ENCODE data around the gene GPS2. TPM values are rescaled to one million over a fixed set of nuclear protein-coding genes. Genes with fewer than 3 reads are reported as not detected.

GPS2 gene
- total and polyA plus RNA-seq, 2 donors (not counting 1 experiment from before 2014, with no cell fraction given) = 30.6 to 55.3 TPM

DNA sequence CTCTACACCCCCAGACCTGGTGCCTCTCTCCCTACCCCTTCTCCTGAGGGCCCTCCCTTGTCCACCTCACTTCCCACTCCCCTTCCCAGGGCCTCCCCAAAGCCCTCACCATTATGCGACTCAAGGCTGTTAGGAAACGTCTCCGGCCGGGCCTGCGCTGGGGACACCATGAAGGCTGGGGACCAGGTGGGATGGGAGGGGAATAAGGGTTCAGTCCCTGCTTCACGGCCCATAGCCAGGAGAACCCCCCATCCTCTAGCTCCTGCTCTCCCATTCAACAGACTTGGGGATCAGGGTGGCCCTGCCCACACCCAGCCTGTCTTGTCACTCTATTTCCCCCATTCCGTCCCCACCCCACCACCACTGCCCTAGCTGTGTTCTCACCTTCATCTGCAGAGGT lies 11.9 kb upstream of the GPS2 start:
- Histone ChIP-seq H3K27me3 (ENCODE audit: control insufficient read depth, insufficient read depth, low read length) (peaks cover 3% of the 10 kb centered on the region), H2AFZ (ENCODE audit: low read length) (no peak overlapping the region), H3K9me3 (ENCODE audit: control insufficient read depth, insufficient read depth, low read depth, low read length) (no peaks in the 10 kb centered on the region), H3K4me3 (replicated peaks in 1 of 4; ENCODE audit: control extremely low read depth in 1 of 4, insufficient read depth in 1 of 4, low read depth in 3 of 4, low read length in 4 of 4) (no peak overlapping the region), H4K20me1 (ENCODE audit: control insufficient read depth, extremely low read depth, insufficient read depth, low read length) (no peaks in the 10 kb centered on the region), H3K4me1 (ENCODE audit: control insufficient read depth, extremely low read depth, insufficient read depth, low read length) (no peaks in the 10 kb centered on the region), H3K36me3 (ENCODE audit: control insufficient read depth, insufficient read depth, low read length) (peaks cover 18% of the 10 kb centered on the region), H3K79me2 (ENCODE audit: control insufficient read depth, insufficient read depth, low read length) (peaks cover 6% of the 10 kb centered on the region), H3K27ac (ENCODE audit: insufficient read depth, low read length) (no peak overlapping the region), H3K4me2 (ENCODE audit: extremely low read depth, insufficient read depth, low read length) (no peak overlapping the region), H3K9ac (ENCODE audit: insufficient read depth, low read length) (no peak overlapping the region)
- TF ChIP-seq, protein P1, sequence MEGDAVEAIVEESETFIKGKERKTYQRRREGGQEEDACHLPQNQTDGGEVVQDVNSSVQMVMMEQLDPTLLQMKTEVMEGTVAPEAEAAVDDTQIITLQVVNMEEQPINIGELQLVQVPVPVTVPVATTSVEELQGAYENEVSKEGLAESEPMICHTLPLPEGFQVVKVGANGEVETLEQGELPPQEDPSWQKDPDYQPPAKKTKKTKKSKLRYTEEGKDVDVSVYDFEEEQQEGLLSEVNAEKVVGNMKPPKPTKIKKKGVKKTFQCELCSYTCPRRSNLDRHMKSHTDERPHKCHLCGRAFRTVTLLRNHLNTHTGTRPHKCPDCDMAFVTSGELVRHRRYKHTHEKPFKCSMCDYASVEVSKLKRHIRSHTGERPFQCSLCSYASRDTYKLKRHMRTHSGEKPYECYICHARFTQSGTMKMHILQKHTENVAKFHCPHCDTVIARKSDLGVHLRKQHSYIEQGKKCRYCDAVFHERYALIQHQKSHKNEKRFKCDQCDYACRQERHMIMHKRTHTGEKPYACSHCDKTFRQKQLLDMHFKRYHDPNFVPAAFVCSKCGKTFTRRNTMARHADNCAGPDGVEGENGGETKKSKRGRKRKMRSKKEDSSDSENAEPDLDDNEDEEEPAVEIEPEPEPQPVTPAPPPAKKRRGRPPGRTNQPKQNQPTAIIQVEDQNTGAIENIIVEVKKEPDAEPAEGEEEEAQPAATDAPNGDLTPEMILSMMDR (conservative IDR thresholded peaks at IDR 0.05 in 1 of 2, IDR thresholded peaks at IDR 0.05 in 1 of 2; ENCODE audit: low read depth in 1 of 2, low read length in 2 of 2) = no peak
- no peak for TF ChIP-seq EZH2 (IDR thresholded peaks at IDR 0.05; ENCODE audit: low read length, missing control alignments)
- no peak for DNase-seq (ENCODE audit: low read depth in 2 of 2)

DNA sequence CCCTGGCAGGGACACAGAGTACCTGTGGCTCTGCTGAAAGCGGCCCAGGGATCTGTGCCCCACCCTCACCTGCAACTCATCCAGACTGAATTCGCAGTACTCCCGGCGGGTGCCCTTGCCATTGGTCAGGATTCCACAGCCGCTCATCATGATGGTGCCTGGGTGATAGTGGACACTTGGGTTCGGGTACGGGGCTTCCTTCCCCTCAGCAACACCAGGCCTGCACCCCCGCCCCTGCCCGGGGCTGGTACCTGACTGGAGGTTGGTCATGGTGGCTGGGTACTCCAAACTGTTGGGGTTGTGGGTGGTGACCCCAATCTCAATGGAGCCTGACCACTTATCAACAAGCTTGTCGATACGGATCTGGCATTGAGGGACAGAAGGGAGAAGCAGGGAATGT lies 11.0 kb upstream of the GPS2 start:
- no peaks in the 10 kb centered on the region for H3K4me1 ChIP-seq (ENCODE audit: control insufficient read depth, extremely low read depth, insufficient read depth, low read length)
- no peaks in the 10 kb centered on the region for H3K27me3 ChIP-seq (ENCODE audit: control insufficient read depth, insufficient read depth, low read length)
- no peak for TF ChIP-seq EZH2 (IDR thresholded peaks at IDR 0.05; ENCODE audit: low read length, missing control alignments)
- TF ChIP-seq, protein P1 (conservative IDR thresholded peaks at IDR 0.05 in 1 of 2, IDR thresholded peaks at IDR 0.05 in 1 of 2; ENCODE audit: low read depth in 1 of 2, low read length in 2 of 2) = no peak
- no peak overlapping the region for H3K4me3 ChIP-seq (replicated peaks in 1 of 4; ENCODE audit: control extremely low read depth in 1 of 4, insufficient read depth in 1 of 4, low read depth in 3 of 4, low read length in 4 of 4)
- H2AFZ ChIP-seq (ENCODE audit: low read length) = no peak overlapping the region
- DNase-seq (ENCODE audit: low read depth in 2 of 2) = no peak
- no peak overlapping the region for H3K9ac ChIP-seq (ENCODE audit: insufficient read depth, low read length)
- no peak overlapping the region for H3K4me2 ChIP-seq (ENCODE audit: extremely low read depth, insufficient read depth, low read length)
- H3K79me2 ChIP-seq (ENCODE audit: control insufficient read depth, insufficient read depth, low read length) = peaks cover 6% of the 10 kb centered on the region
- no peaks in the 10 kb centered on the region for H3K9me3 ChIP-seq (ENCODE audit: control insufficient read depth, insufficient read depth, low read depth, low read length)
- no peaks in the 10 kb centered on the region for H4K20me1 ChIP-seq (ENCODE audit: control insufficient read depth, extremely low read depth, insufficient read depth, low read length)
- no peak overlapping the region for H3K27ac ChIP-seq (ENCODE audit: insufficient read depth, low read length)
- H3K36me3 ChIP-seq (ENCODE audit: control insufficient read depth, insufficient read depth, low read length) = peaks cover 23% of the 10 kb centered on the region

DNA sequence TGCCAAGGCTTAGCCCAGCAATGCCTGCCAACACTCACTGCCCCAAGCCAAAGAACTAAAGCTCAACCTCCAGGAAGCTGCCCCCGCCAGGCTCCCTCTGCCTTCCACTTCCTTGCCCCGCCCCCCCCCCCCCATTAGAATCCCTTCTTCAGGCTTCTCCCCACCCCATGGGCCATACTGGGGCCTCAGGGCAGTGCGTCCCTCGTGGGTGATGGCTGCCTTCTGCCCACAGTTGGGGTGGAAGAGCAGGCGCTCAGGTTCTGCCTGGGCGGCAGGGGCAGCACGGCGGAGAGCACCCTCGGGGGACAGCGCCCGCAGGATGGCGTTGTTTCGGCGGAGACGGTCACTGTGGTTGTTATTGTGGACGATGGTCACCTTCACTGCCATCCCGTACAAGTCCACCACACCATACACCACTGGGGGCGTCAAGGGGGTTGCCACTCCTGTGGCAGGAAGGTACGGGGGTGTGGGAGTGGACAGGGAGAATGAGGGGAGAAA lies 9.9 kb upstream of the GPS2 start:
- DNase-seq (ENCODE audit: low read depth in 2 of 2) = no peak

More for the DNA sequence above, 9.9 kb upstream of the GPS2 start:
- no peaks in the 10 kb centered on the region for H4K20me1 ChIP-seq (ENCODE audit: control insufficient read depth, extremely low read depth, insufficient read depth, low read length)
- no peak overlapping the region for H3K4me3 ChIP-seq (replicated peaks in 1 of 4; ENCODE audit: control extremely low read depth in 1 of 4, insufficient read depth in 1 of 4, low read depth in 3 of 4, low read length in 4 of 4)
- no peak overlapping the region for H3K9ac ChIP-seq (ENCODE audit: insufficient read depth, low read length)
- no peak overlapping the region for H2AFZ ChIP-seq (ENCODE audit: low read length)
- no peak for TF ChIP-seq EZH2 (IDR thresholded peaks at IDR 0.05; ENCODE audit: low read length, missing control alignments)
- TF ChIP-seq, protein P1 (conservative IDR thresholded peaks at IDR 0.05 in 1 of 2, IDR thresholded peaks at IDR 0.05 in 1 of 2; ENCODE audit: low read depth in 1 of 2, low read length in 2 of 2) = no peak
- H3K4me1 ChIP-seq (ENCODE audit: control insufficient read depth, extremely low read depth, insufficient read depth, low read length) = no peaks in the 10 kb centered on the region
- H3K4me2 ChIP-seq (ENCODE audit: extremely low read depth, insufficient read depth, low read length) = no peak overlapping the region
- H3K36me3 ChIP-seq (ENCODE audit: control insufficient read depth, insufficient read depth, low read length) = peaks cover 27% of the 10 kb centered on the region
- peaks cover 6% of the 10 kb centered on the region for H3K79me2 ChIP-seq (ENCODE audit: control insufficient read depth, insufficient read depth, low read length)
- no peaks in the 10 kb centered on the region for H3K27me3 ChIP-seq (ENCODE audit: control insufficient read depth, insufficient read depth, low read length)
- H3K9me3 ChIP-seq (ENCODE audit: control insufficient read depth, insufficient read depth, low read depth, low read length) = no peaks in the 10 kb centered on the region
- no peak overlapping the region for H3K27ac ChIP-seq (ENCODE audit: insufficient read depth, low read length)
